ENCODE results near the gene DCTD.

DNA sequence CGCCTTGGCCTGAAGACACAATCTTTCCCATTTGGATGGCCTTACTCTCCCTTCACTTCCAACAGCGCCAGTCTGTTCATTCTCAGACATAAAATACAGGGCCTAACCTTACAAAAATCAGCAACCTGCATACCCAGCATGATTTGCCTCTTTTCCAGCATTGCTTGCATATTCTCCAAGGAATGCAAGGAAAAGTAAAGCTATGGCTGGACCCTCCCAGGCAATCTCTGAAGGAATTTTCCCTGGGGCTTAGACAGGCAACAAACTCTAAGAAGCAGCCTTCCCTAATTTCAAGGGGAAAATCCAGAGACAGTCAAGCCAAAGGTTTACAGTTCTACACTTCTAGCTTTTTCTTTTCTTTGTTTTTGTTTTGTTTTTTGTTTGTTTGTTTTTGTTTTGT is 3.6 kb downstream of the DCTD start:
- TF ChIP-seq, protein P1, sequence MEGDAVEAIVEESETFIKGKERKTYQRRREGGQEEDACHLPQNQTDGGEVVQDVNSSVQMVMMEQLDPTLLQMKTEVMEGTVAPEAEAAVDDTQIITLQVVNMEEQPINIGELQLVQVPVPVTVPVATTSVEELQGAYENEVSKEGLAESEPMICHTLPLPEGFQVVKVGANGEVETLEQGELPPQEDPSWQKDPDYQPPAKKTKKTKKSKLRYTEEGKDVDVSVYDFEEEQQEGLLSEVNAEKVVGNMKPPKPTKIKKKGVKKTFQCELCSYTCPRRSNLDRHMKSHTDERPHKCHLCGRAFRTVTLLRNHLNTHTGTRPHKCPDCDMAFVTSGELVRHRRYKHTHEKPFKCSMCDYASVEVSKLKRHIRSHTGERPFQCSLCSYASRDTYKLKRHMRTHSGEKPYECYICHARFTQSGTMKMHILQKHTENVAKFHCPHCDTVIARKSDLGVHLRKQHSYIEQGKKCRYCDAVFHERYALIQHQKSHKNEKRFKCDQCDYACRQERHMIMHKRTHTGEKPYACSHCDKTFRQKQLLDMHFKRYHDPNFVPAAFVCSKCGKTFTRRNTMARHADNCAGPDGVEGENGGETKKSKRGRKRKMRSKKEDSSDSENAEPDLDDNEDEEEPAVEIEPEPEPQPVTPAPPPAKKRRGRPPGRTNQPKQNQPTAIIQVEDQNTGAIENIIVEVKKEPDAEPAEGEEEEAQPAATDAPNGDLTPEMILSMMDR (IDR thresholded peaks at IDR 0.05) = no peak
- TF ChIP-seq POLR2AphosphoS5 (IDR thresholded peaks at IDR 0.05) (no peak), EP300 (IDR thresholded peaks at IDR 0.05) (no peak), POLR2A (IDR thresholded peaks at IDR 0.05) (no peak)
